ENCODE data around the gene EPS8L2.

GRCh38 chr11:767238-767637 is 61.2 kb downstream of the EPS8L2 start:
- TF ChIP-seq CTCF (IDR thresholded peaks at IDR 0.05; ENCODE audit: low read depth, low read length): no peak
- no peak for TF ChIP-seq EZH2phosphoT487 (IDR thresholded peaks at IDR 0.05; ENCODE audit: low read depth)

All from OCI-LY3 (cell line).